ENCODE measurements around the gene SLC22A8. TPM values are rescaled to one million over a fixed set of nuclear protein-coding genes. Genes with fewer than 3 reads are reported as not detected.
A peak's percentile ranks its signal among the peaks of the same experiment; 100 is the strongest.

The SLC22A8 gene
- total and polyA plus RNA-seq, 2 donors (not counting 1 experiment from before 2014, with no cell fraction given), result not detected

GRCh38 chr11:63023841-63024648 is 8.4 kb upstream of the SLC22A8 start:
- H3K36me3 ChIP-seq (replicated peaks in 1 of 2; ENCODE audit: control extremely low read depth in 1 of 2, control insufficient read depth in 1 of 2, extremely low read depth in 1 of 2, insufficient read depth in 2 of 2, low read length in 1 of 2), result no peaks in the 10 kb centered on the region
- H3K4me3 ChIP-seq (ENCODE audit: control extremely low read depth in 1 of 5, extremely low read depth in 1 of 5, insufficient read depth in 1 of 5, low read depth in 2 of 5, low read length in 4 of 5), result no peak overlapping the region
- H3K9me3 Mint-ChIP-seq (ENCODE audit: insufficient read depth), result no peaks in the 10 kb centered on the region
- H3K4me1 Mint-ChIP-seq, result peaks cover 4% of the 10 kb centered on the region
- H3K27me3 ChIP-seq (replicated peaks in 1 of 4; ENCODE audit: control extremely low read depth in 1 of 4, control insufficient read depth in 3 of 4, insufficient read depth in 4 of 4, low read length in 3 of 4), result peaks cover 0 to 13% (median 0%) of the 10 kb centered on the region in 4 experiments
- no peak overlapping the region for H3K4me2 ChIP-seq (replicated peaks; ENCODE audit: low read depth, low read length, poor library complexity, severe bottlenecking)
- intact Hi-C loops (cut with micrococcal nuclease), result no loop called here
- TF ChIP-seq EZH2 (IDR thresholded peaks at IDR 0.05; ENCODE audit: borderline replicate concordance, insufficient read depth, low read depth, low read length, poor library complexity, severe bottlenecking) (no peak), CTCF (IDR thresholded peaks at IDR 0.05) (peak; percentile 100)
- H3K27ac ChIP-seq (ENCODE audit: low read length in 2 of 2), result no peak overlapping the region
- H3K79me2 ChIP-seq (ENCODE audit: control insufficient read depth, insufficient read depth, low read length), result no peaks in the 10 kb centered on the region
- no peak overlapping the region for H3K4me3 Mint-ChIP-seq
- DNase-seq (peak; percentile 82), ATAC-seq (ENCODE audit: low read depth) (peak; percentile 90)
- H3K9ac ChIP-seq (ENCODE audit: low read length), result no peak overlapping the region
- H3K27me3 Mint-ChIP-seq, result peaks cover 32% of the 10 kb centered on the region
- CTCF ChIA-PET, result interaction anchor here (0.6 to 8.5 kb wide), 15 partner anchors 10 to 627 kb away, joined by 3 to 308 read pairs (median 6); partner anchors contain the start of gene SLC22A8
- POLR2A ChIA-PET, result no interaction called here
- peaks cover 0 to 5% (median 0%) of the 10 kb centered on the region in 3 donors for H3K9me3 ChIP-seq (ENCODE audit: control extremely low read depth in 1 of 3, control insufficient read depth in 2 of 3, insufficient read depth in 1 of 3, low read length in 2 of 3)
- H4K20me1 ChIP-seq (ENCODE audit: control insufficient read depth, insufficient read depth, low read length, poor library complexity, severe bottlenecking), result no peaks in the 10 kb centered on the region
- H3K27ac Mint-ChIP-seq, result no peak overlapping the region
- peaks cover 0 to 3% of the 10 kb centered on the region in 2 donors for H3K4me1 ChIP-seq (ENCODE audit: control insufficient read depth in 2 of 2, insufficient read depth in 2 of 2, low read length in 2 of 2)
- WGBS (ENCODE audit: insufficient coverage), result 15% methylated on average over 13 of the region's 19 CpGs
- peak overlapping the region; percentile 4 for H2AFZ ChIP-seq (ENCODE audit: insufficient read depth, low read depth, low read length, poor library complexity, severe bottlenecking)
